HEK293 (cell line): ENCODE data around the gene EEF1B2.

Source experiments
- CTCF ChIP-seq: fragments of 450-650 bp; formaldehyde crosslinking; IDR thresholded peaks from 2 replicates; pipeline ENCODE4 v1.5.1; 2016; ENCODE audit warnings: missing biosample characterization, missing genetic modification characterization
- ZNF10 ChIP-seq: fragments of 450-650 bp; formaldehyde crosslinking; IDR thresholded peaks from 2 replicates; pipeline ENCODE4 v1.5.1; 2017; ENCODE audit warnings: missing biosample characterization, missing genetic modification characterization

- TF ChIP-seq ZNF10 (tag by site-specific recombination) (no peak), CTCF (no peak)
Observed at GRCh38 chr2:206211657-206212255, 52.1 kb downstream of the EEF1B2 start.
